ENCODE results near the gene ZNF318. TPM values are rescaled to one million over a fixed set of nuclear protein-coding genes. Genes with fewer than 3 reads are reported as not detected.

ZNF318 gene
- total and polyA plus RNA-seq, 9 donors: 8.3 to 26.0 (median 19.6) TPM

- Histone ChIP-seq H3K4me3 (no peak overlapping the region), H3K9me3 (no peaks in the 10 kb centered on the region), H3K4me1 (ENCODE audit: insufficient read depth) (no peaks in the 10 kb centered on the region), H3K27me3 (no peaks in the 10 kb centered on the region), H3K36me3 (no peaks in the 10 kb centered on the region), H3K27ac (no peak overlapping the region)
- intact Hi-C loops (cut with DNase I): no loop called here
- TF ChIP-seq EP300 (IDR thresholded peaks at IDR 0.05): no peak
- TF ChIP-seq CTCF (IDR thresholded peaks at IDR 0.05): no peak
- no peak for TF ChIP-seq POLR2A (IDR thresholded peaks at IDR 0.05)
- no peak for DNase-seq
- WGBS, 3 donors: 74 to 84% (median 84%) methylated on average over 5 of the region's 5 CpGs
Measured at GRCh38 chr6:43296780-43297497, 72.5 kb downstream of the ZNF318 start.

GRCh38 chr6:43295456-43295855 lies 74.0 kb downstream of the ZNF318 start:
- Histone ChIP-seq H3K27me3 (no peaks in the 10 kb centered on the region), H3K27ac (no peak overlapping the region), H3K4me1 (ENCODE audit: insufficient read depth) (no peaks in the 10 kb centered on the region), H3K36me3 (no peaks in the 10 kb centered on the region), H3K4me3 (no peak overlapping the region), H3K9me3 (no peaks in the 10 kb centered on the region)
- intact Hi-C loops (cut with DNase I): no loop called here
- no peak for TF ChIP-seq POLR2A (IDR thresholded peaks at IDR 0.05)
- no peak for TF ChIP-seq EP300 (IDR thresholded peaks at IDR 0.05)
- TF ChIP-seq CTCF (IDR thresholded peaks at IDR 0.05): no peak
- no peak for DNase-seq
- WGBS, 3 donors: 85 to 86% (median 86%) methylated on average over 3 of the region's 3 CpGs

GRCh38 chr6:43294536-43294935 lies 74.9 kb downstream of the ZNF318 start:
- Histone ChIP-seq H3K9me3 (no peaks in the 10 kb centered on the region), H3K4me1 (ENCODE audit: insufficient read depth) (no peaks in the 10 kb centered on the region), H3K27me3 (no peaks in the 10 kb centered on the region), H3K4me3 (no peak overlapping the region), H3K36me3 (no peaks in the 10 kb centered on the region), H3K27ac (no peak overlapping the region)
- 86 to 90% (median 86%) methylated on average over 3 of the region's 3 CpGs for WGBS, 3 donors
- intact Hi-C loops (cut with DNase I): no loop called here
- TF ChIP-seq EP300 (IDR thresholded peaks at IDR 0.05) (no peak), POLR2A (IDR thresholded peaks at IDR 0.05) (no peak), CTCF (IDR thresholded peaks at IDR 0.05) (no peak)
- no peak for DNase-seq

- no peak for DNase-seq
- no peak overlapping the region for H3K4me3 ChIP-seq
- H3K36me3 ChIP-seq: no peaks in the 10 kb centered on the region
- no peaks in the 10 kb centered on the region for H3K4me1 ChIP-seq (ENCODE audit: insufficient read depth)
- no peaks in the 10 kb centered on the region for H3K9me3 ChIP-seq
- intact Hi-C loops (cut with DNase I): no loop called here
- H3K27ac ChIP-seq: no peak overlapping the region
- TF ChIP-seq EP300 (IDR thresholded peaks at IDR 0.05) (no peak), CTCF (IDR thresholded peaks at IDR 0.05) (no peak), POLR2A (IDR thresholded peaks at IDR 0.05) (no peak)
- WGBS, 3 donors: 93 to 97% (median 94%) methylated on average over 3 of the region's 3 CpGs
- H3K27me3 ChIP-seq: no peaks in the 10 kb centered on the region
Measured at GRCh38 chr6:43293698-43294097, 75.7 kb downstream of the ZNF318 start.

All from ovary (tissue), 9 donors.